ENCODE measurements around the gene OR6V1.
"Not testable (repeated sequence)": the region's sequence is repeated elsewhere in the genome, so short reads cannot be mapped to it uniquely, and the experiment has no call there.

Gene OR6V1

GRCh38 chr7:143042790-143043271, 9.3 kb upstream of the OR6V1 start:
- DNase-seq (ENCODE audit: low spot score) = no peak

- DNase-seq (ENCODE audit: low spot score) = no peak
Observed at GRCh38 chr7:143043391-143043790, 8.8 kb upstream of the OR6V1 start.

- no peak for DNase-seq (ENCODE audit: low spot score)
Observed at GRCh38 chr7:143046426-143046851, 5.7 kb upstream of the OR6V1 start.

- DNase-seq (ENCODE audit: low spot score) = no peak
Observed at GRCh38 chr7:143047326-143047725, 4.8 kb upstream of the OR6V1 start.

- no peak for DNase-seq (ENCODE audit: low spot score)
Observed at GRCh38 chr7:143048827-143049226, 3.3 kb upstream of the OR6V1 start.

- no peak for DNase-seq (ENCODE audit: low spot score)
Observed at GRCh38 chr7:143049362-143049761, 2.8 kb upstream of the OR6V1 start.

- DNase-seq (ENCODE audit: low spot score) = no peak
Observed at GRCh38 chr7:143050931-143051330, 1.2 kb upstream of the OR6V1 start.

GRCh38 chr7:143054621-143055020, 2.5 kb downstream of the OR6V1 start:
- no peak for DNase-seq (ENCODE audit: low spot score)

- DNase-seq (ENCODE audit: low spot score) = no peak
Observed at GRCh38 chr7:143055754-143056153, 3.6 kb downstream of the OR6V1 start.

- DNase-seq (ENCODE audit: low spot score) = no peak
Observed at GRCh38 chr7:143063741-143064140, 11.6 kb downstream of the OR6V1 start.

- no peak for DNase-seq (ENCODE audit: low spot score)
Observed at GRCh38 chr7:143068446-143068845, 16.3 kb downstream of the OR6V1 start.

GRCh38 chr7:143069912-143070500, 17.9 kb downstream of the OR6V1 start:
- no peak for DNase-seq (ENCODE audit: low spot score)

GRCh38 chr7:143073556-143073955, 21.4 kb downstream of the OR6V1 start:
- DNase-seq (ENCODE audit: low spot score) = no peak

GRCh38 chr7:143074141-143074540, 22.0 kb downstream of the OR6V1 start:
- no peak for DNase-seq (ENCODE audit: low spot score)

GRCh38 chr7:143085109-143085508, 33.0 kb downstream of the OR6V1 start:
- DNase-seq (ENCODE audit: low spot score) = no peak

- DNase-seq (ENCODE audit: low spot score) = not testable (repeated sequence)
Observed at GRCh38 chr7:143085610-143086009, 33.5 kb downstream of the OR6V1 start.

- not testable (repeated sequence) for DNase-seq (ENCODE audit: low spot score)
Observed at GRCh38 chr7:143088549-143089231, 36.5 kb downstream of the OR6V1 start.

- DNase-seq (ENCODE audit: low spot score) = no peak
Observed at GRCh38 chr7:143096146-143096545, 44.0 kb downstream of the OR6V1 start.

- DNase-seq (ENCODE audit: low spot score) = not testable (repeated sequence)
Observed at GRCh38 chr7:143099579-143099978, 47.4 kb downstream of the OR6V1 start.

Data from CD4-positive, alpha-beta T cell treated with Interleukin-2 at 100 ng/mL for 4 hours (primary cell).